DMS153 (cell line): ENCODE measurements around the gene SLC35F1.

Source experiments
- DNase-seq: peaks from one replicate; lab custom pipeline; 2025; lab: John Stamatoyannopoulos, UW

SLC35F1 gene

GRCh38 chr6:118198746-118199145, 291.7 kb downstream of the SLC35F1 start:
- no peak for DNase-seq

GRCh38 chr6:118200160-118200559, 293.1 kb downstream of the SLC35F1 start:
- no peak for DNase-seq

- no peak for DNase-seq
Measured at GRCh38 chr6:118202517-118202916, 295.5 kb downstream of the SLC35F1 start.

- no peak for DNase-seq
Measured at GRCh38 chr6:118203545-118203944, 296.5 kb downstream of the SLC35F1 start.

- no peak for DNase-seq
Measured at GRCh38 chr6:118206221-118206620, 299.2 kb downstream of the SLC35F1 start.

- no peak for DNase-seq
Measured at GRCh38 chr6:118207947-118208346, 300.9 kb downstream of the SLC35F1 start.

- no peak for DNase-seq
Measured at GRCh38 chr6:118212451-118213173, 305.5 kb downstream of the SLC35F1 start.

- no peak for DNase-seq
Measured at GRCh38 chr6:118215269-118215668, 308.2 kb downstream of the SLC35F1 start.

GRCh38 chr6:118216751-118217150, 309.7 kb downstream of the SLC35F1 start:
- no peak for DNase-seq

- DNase-seq = no peak
Measured at GRCh38 chr6:118218156-118218555, 311.1 kb downstream of the SLC35F1 start.

- no peak for DNase-seq
Measured at GRCh38 chr6:118220429-118221128, 313.5 kb downstream of the SLC35F1 start.

- no peak for DNase-seq
Measured at GRCh38 chr6:118223316-118223715, 316.3 kb downstream of the SLC35F1 start.

GRCh38 chr6:118228886-118229285, 321.8 kb downstream of the SLC35F1 start:
- no peak for DNase-seq

- DNase-seq = no peak
Measured at GRCh38 chr6:118240878-118241528, 333.9 kb downstream of the SLC35F1 start.

- DNase-seq = no peak
Measured at GRCh38 chr6:118246406-118246805, 339.3 kb downstream of the SLC35F1 start.

GRCh38 chr6:118248171-118248570, 341.1 kb downstream of the SLC35F1 start:
- DNase-seq = no peak

GRCh38 chr6:118249680-118250079, 342.6 kb downstream of the SLC35F1 start:
- DNase-seq = no peak

- no peak for DNase-seq
Measured at GRCh38 chr6:118252474-118252873, 345.4 kb downstream of the SLC35F1 start.

- no peak for DNase-seq
Measured at GRCh38 chr6:118253741-118254140, 346.7 kb downstream of the SLC35F1 start.

GRCh38 chr6:118260833-118261232, 353.8 kb downstream of the SLC35F1 start:
- DNase-seq = no peak

GRCh38 chr6:118263921-118264486, 356.9 kb downstream of the SLC35F1 start:
- DNase-seq = no peak

- DNase-seq = no peak
Measured at GRCh38 chr6:118269659-118270058, 362.6 kb downstream of the SLC35F1 start.

- no peak for DNase-seq
Measured at GRCh38 chr6:118277631-118278030, 370.6 kb downstream of the SLC35F1 start.
